GM12878 (cell line): Measurements from ENCODE around the gene MYL12B. TPM values are rescaled to one million over a fixed set of nuclear protein-coding genes. Genes with fewer than 3 reads are reported as not detected.

Experiments
- ATF7 ChIP-seq: fragments of 450-650 bp; IDR thresholded peaks from 2 replicates; pipeline ENCODE4 v1.6.1; 2016; ENCODE audit warnings: low read depth, mild to moderate bottlenecking
- CBFB ChIP-seq: IDR thresholded peaks from 2 replicates; pipeline ENCODE4 v1.6.1; 2016; ENCODE audit warnings: antibody characterized with exemption, low read depth
- CBX3 ChIP-seq: fragments of 200-600 bp; sonication (generic); IDR thresholded peaks from 2 replicates; pipeline ENCODE4 v1.6.1; 2016; ENCODE audit warnings: low read depth, borderline replicate concordance
- CHD2 ChIP-seq: IDR thresholded peaks from 2 replicates; pipeline ENCODE4 v1.6.1; 2011; ENCODE audit warnings: low read depth, low read length, improper control_type of control experiment, borderline replicate concordance
- CREM ChIP-seq: IDR thresholded peaks from 2 replicates; pipeline ENCODE4 v1.6.1; 2014; ENCODE audit warnings: antibody characterized with exemption, low read depth
- HDAC2 ChIP-seq: fragments of 200-600 bp; sonication (generic); IDR thresholded peaks from 2 replicates; pipeline ENCODE4 v1.6.1; 2017
- HSF1 ChIP-seq: fragments of 150-350 bp; IDR thresholded peaks from 2 replicates; pipeline ENCODE4 v1.6.1; 2014; ENCODE audit warnings: mild to moderate bottlenecking, low read depth, low read length
- KAT2A ChIP-seq: conservative IDR thresholded peaks from 2 replicates; pipeline ENCODE4 v1.6.1; 2011; ENCODE audit warnings: low read depth, low read length; ENCODE audit not compliant: control insufficient read depth
- MEF2B ChIP-seq: fragments of 450-650 bp; IDR thresholded peaks from 2 replicates; pipeline ENCODE4 v1.6.1; 2018; ENCODE audit warnings: mild to moderate bottlenecking, moderate library complexity; ENCODE audit not compliant: partially characterized antibody, poor library complexity, severe bottlenecking
- NFIC ChIP-seq: IDR thresholded peaks from 2 replicates; pipeline ENCODE4 v1.6.1; 2012; ENCODE audit warnings: low read depth, mild to moderate bottlenecking, inconsistent platforms, low read length, moderate library complexity
- NKRF ChIP-seq: fragments of 450-650 bp; conservative IDR thresholded peaks from 2 replicates; pipeline ENCODE4 v1.6.1; 2017; ENCODE audit warnings: mild to moderate bottlenecking, moderate library complexity
- PML ChIP-seq: IDR thresholded peaks from 2 replicates; pipeline ENCODE4 v1.6.1; 2012; ENCODE audit warnings: low read length, inconsistent platforms
- RCOR1 ChIP-seq: conservative IDR thresholded peaks from 2 replicates; pipeline ENCODE4 v1.6.1; 2012; ENCODE audit warnings: low read depth, low read length, improper control_type of control experiment
- SIX5 ChIP-seq: IDR thresholded peaks from 2 replicates; pipeline ENCODE4 v1.6.1; 2011; ENCODE audit warnings: mild to moderate bottlenecking, low read depth, low read length, moderate library complexity; ENCODE audit not compliant: severe bottlenecking
- ZNF207 ChIP-seq: fragments of 450-650 bp; IDR thresholded peaks from 2 replicates; pipeline ENCODE4 v1.6.1; 2014; ENCODE audit warnings: antibody characterized with exemption, mild to moderate bottlenecking, borderline replicate concordance
- ZZZ3 ChIP-seq: IDR thresholded peaks from 2 replicates; pipeline ENCODE4 v1.6.1; 2011; ENCODE audit warnings: low read depth; ENCODE audit not compliant: control insufficient read depth, insufficient read length
- polyA plus RNA-seq, 11 experiments: library from polyadenylated mRNA; depleted of rRNA in 4 of 11; unstranded in 6 of 11; stranded (reverse) in 5 of 11; fragments of >200 nt; fragmentation: Nextera tagmentation in 4 of 11; fragmentation: Illumina TruSeq in 1 of 11; extraction: Ambion mirVana in 4 of 11; extraction: Trizol in 1 of 11; gene quantifications; 1 replicate in 1 of 11; 2 replicates in 10 of 11; pipeline versions ENCODE4 v1.2.1 to v1.2.3, GENCODE V29; 2011 to 2016; ENCODE audit warnings: inconsistent platforms in 2 of 11, missing spikeins in 2 of 11, low read depth in 1 of 11
- total RNA-seq, 4 experiments: library from RNA; depleted of rRNA in 3 of 4; stranded (reverse); fragments of >200 nt in 3 of 4; fragmentation: Illumina TruSeq in 1 of 4; extraction: Trizol in 1 of 4; gene quantifications; 2 replicates each; pipeline versions ENCODE4 v1.2.1 to v1.2.3, GENCODE V29; 2013 to 2021
- TF ChIP-seq, protein P1 (sequence below): IDR thresholded peaks from 2 replicates; pipeline ENCODE4 v1.6.1; 2012; ENCODE audit warnings: low read depth, low read length, improper control_type of control experiment
- TF ChIP-seq, protein P2 (sequence below): IDR thresholded peaks from 2 replicates; pipeline ENCODE4 v1.6.1; 2012; ENCODE audit warnings: low read depth, low read length, improper control_type of control experiment
- TF ChIP-seq, protein P3 (sequence below), 3 experiments: IDR thresholded peaks in 2 of 3; conservative IDR thresholded peaks in 1 of 3; 2 replicates each; pipeline ENCODE4 v1.5.1; 2011; ENCODE audit warnings: low read depth in 3 of 3, low read length in 3 of 3, mild to moderate bottlenecking in 3 of 3, control low read depth in 2 of 3, moderate library complexity in 2 of 3, inconsistent platforms in 1 of 3, mixed read lengths in 1 of 3; ENCODE audit not compliant: control insufficient read depth in 2 of 3, insufficient read depth in 1 of 3; ENCODE audit errors: extremely low read depth in 1 of 3
- TF ChIP-seq, protein P4 (sequence below): fragments of 450-650 bp; IDR thresholded peaks from 2 replicates; pipeline ENCODE4 v1.6.1; 2017; ENCODE audit warnings: borderline replicate concordance

MYL12B gene
- total and polyA plus RNA-seq, 10 of the 15 experiments (the other 5 are each of a cell fraction or from before 2014, with no cell fraction given): 179 to 739 (median 400) TPM

- TF ChIP-seq RCOR1 (0 out of 2 replicates have a peak, but pooled peaks have one; percentile 11), PML (peak; percentile 98), KAT2A (no peak), CBX3 (no peak), SIX5 (peak; percentile 58), CREM (peak; percentile 69; the same call in 1 of the 2 replicates), MEF2B (peak; percentile 67), NKRF (peak; percentile 77; the same call in 1 of the 2 replicates), ATF7 (peak; percentile 100), CBFB (peak; percentile 99), ZNF207 (peak; percentile 96), ZZZ3 (no peak), HDAC2 (no peak), HSF1 (0 out of 2 replicates have a peak, but pooled peaks have one; percentile 8), CHD2 (no peak; the same call in 1 of the 2 replicates), NFIC (peak; percentile 86; the same call in 1 of the 2 replicates)
- TF ChIP-seq, protein P1, sequence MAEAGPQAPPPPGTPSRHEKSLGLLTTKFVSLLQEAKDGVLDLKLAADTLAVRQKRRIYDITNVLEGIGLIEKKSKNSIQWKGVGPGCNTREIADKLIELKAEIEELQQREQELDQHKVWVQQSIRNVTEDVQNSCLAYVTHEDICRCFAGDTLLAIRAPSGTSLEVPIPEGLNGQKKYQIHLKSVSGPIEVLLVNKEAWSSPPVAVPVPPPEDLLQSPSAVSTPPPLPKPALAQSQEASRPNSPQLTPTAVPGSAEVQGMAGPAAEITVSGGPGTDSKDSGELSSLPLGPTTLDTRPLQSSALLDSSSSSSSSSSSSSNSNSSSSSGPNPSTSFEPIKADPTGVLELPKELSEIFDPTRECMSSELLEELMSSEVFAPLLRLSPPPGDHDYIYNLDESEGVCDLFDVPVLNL: peak; percentile 40; the same call in 1 of the 2 replicates
- TF ChIP-seq, protein P2, sequence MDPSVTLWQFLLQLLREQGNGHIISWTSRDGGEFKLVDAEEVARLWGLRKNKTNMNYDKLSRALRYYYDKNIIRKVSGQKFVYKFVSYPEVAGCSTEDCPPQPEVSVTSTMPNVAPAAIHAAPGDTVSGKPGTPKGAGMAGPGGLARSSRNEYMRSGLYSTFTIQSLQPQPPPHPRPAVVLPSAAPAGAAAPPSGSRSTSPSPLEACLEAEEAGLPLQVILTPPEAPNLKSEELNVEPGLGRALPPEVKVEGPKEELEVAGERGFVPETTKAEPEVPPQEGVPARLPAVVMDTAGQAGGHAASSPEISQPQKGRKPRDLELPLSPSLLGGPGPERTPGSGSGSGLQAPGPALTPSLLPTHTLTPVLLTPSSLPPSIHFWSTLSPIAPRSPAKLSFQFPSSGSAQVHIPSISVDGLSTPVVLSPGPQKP: peak; percentile 95
- TF ChIP-seq, protein P3, sequence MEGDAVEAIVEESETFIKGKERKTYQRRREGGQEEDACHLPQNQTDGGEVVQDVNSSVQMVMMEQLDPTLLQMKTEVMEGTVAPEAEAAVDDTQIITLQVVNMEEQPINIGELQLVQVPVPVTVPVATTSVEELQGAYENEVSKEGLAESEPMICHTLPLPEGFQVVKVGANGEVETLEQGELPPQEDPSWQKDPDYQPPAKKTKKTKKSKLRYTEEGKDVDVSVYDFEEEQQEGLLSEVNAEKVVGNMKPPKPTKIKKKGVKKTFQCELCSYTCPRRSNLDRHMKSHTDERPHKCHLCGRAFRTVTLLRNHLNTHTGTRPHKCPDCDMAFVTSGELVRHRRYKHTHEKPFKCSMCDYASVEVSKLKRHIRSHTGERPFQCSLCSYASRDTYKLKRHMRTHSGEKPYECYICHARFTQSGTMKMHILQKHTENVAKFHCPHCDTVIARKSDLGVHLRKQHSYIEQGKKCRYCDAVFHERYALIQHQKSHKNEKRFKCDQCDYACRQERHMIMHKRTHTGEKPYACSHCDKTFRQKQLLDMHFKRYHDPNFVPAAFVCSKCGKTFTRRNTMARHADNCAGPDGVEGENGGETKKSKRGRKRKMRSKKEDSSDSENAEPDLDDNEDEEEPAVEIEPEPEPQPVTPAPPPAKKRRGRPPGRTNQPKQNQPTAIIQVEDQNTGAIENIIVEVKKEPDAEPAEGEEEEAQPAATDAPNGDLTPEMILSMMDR (IDR thresholded peaks at IDR 0.05 in 2 of 3, conservative IDR thresholded peaks at IDR 0.05 in 1 of 3; ENCODE audit: control insufficient read depth in 2 of 3, extremely low read depth in 1 of 3, insufficient read depth in 1 of 3, low read depth in 3 of 3, low read length in 3 of 3): no peak
- TF ChIP-seq, protein P4, sequence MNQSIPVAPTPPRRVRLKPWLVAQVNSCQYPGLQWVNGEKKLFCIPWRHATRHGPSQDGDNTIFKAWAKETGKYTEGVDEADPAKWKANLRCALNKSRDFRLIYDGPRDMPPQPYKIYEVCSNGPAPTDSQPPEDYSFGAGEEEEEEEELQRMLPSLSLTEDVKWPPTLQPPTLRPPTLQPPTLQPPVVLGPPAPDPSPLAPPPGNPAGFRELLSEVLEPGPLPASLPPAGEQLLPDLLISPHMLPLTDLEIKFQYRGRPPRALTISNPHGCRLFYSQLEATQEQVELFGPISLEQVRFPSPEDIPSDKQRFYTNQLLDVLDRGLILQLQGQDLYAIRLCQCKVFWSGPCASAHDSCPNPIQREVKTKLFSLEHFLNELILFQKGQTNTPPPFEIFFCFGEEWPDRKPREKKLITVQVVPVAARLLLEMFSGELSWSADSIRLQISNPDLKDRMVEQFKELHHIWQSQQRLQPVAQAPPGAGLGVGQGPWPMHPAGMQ: 0 out of 2 replicates have a peak, but pooled peaks have one; percentile 42
These were observed 14.5 kb upstream of the MYL12B start, which contains the start of gene MYL12A (continued) for GRCh38 chr18:3247240-3248061.
